NCI-H187 treated with DMSO at 0.1 percent for 48 hours (cell line): ENCODE data around the gene ESR1.
"Not testable (repeated sequence)": the region's sequence is repeated elsewhere in the genome, so short reads cannot be mapped to it uniquely, and the experiment has no call there.

Experiments used
- DNase-seq: peaks from one replicate; lab custom pipeline; 2025; lab: John Stamatoyannopoulos, UW

Gene ESR1

GRCh38 chr6:151988199-151988598 lies 180.7 kb downstream of the ESR1 start:
- not testable (repeated sequence) for DNase-seq

GRCh38 chr6:151992091-151992490 lies 184.6 kb downstream of the ESR1 start:
- DNase-seq, result no peak

GRCh38 chr6:151993364-151993763 lies 185.9 kb downstream of the ESR1 start:
- no peak for DNase-seq

GRCh38 chr6:151998784-151999183 lies 191.3 kb downstream of the ESR1 start:
- no peak for DNase-seq

GRCh38 chr6:151999194-151999593 lies 191.7 kb downstream of the ESR1 start:
- DNase-seq, result no peak

- no peak for DNase-seq
Measured at GRCh38 chr6:152001408-152001807, 193.9 kb downstream of the ESR1 start.

- no peak for DNase-seq
Measured at GRCh38 chr6:152002306-152002705, 194.8 kb downstream of the ESR1 start.

- no peak for DNase-seq
Measured at GRCh38 chr6:152004036-152004566, 196.6 kb downstream of the ESR1 start.

GRCh38 chr6:152004896-152005295 lies 197.4 kb downstream of the ESR1 start:
- no peak for DNase-seq

- no peak for DNase-seq
Measured at GRCh38 chr6:152008779-152009178, 201.3 kb downstream of the ESR1 start.

- DNase-seq, result no peak
Measured at GRCh38 chr6:152012227-152012626, 204.7 kb downstream of the ESR1 start.

- no peak for DNase-seq
Measured at GRCh38 chr6:152018876-152019275, 211.4 kb downstream of the ESR1 start.

GRCh38 chr6:152022303-152022702 lies 214.8 kb downstream of the ESR1 start:
- DNase-seq, result no peak

GRCh38 chr6:152023613-152024012 lies 216.1 kb downstream of the ESR1 start:
- no peak for DNase-seq

GRCh38 chr6:152026291-152026690 lies 218.8 kb downstream of the ESR1 start:
- DNase-seq, result no peak

- not testable (repeated sequence) for DNase-seq
Measured at GRCh38 chr6:152026744-152027143, 219.3 kb downstream of the ESR1 start.

GRCh38 chr6:152033765-152034164 lies 226.3 kb downstream of the ESR1 start:
- not testable (repeated sequence) for DNase-seq

GRCh38 chr6:152034631-152035030 lies 227.1 kb downstream of the ESR1 start:
- no peak for DNase-seq

- no peak for DNase-seq
Measured at GRCh38 chr6:152046118-152046517, 238.6 kb downstream of the ESR1 start.

GRCh38 chr6:152048921-152049320 lies 241.4 kb downstream of the ESR1 start:
- DNase-seq, result no peak

- DNase-seq, result no peak
Measured at GRCh38 chr6:152049502-152049901, 242.0 kb downstream of the ESR1 start.

GRCh38 chr6:152050451-152051195 lies 243.1 kb downstream of the ESR1 start:
- DNase-seq, result no peak

- no peak for DNase-seq
Measured at GRCh38 chr6:152052061-152052460, 244.6 kb downstream of the ESR1 start.

GRCh38 chr6:152053332-152053731 lies 245.8 kb downstream of the ESR1 start:
- no peak for DNase-seq
